Ovary (tissue), 9 donors: Measurements from ENCODE around the gene UPF2. TPM values are rescaled to one million over a fixed set of nuclear protein-coding genes. Genes with fewer than 3 reads are reported as not detected.
"Not testable (repeated sequence)": the region's sequence is repeated elsewhere in the genome, so short reads cannot be mapped to it uniquely, and the experiment has no call there.

Experiments
- DNase-seq, 5 donors: peaks; one replicate each; pipeline ENCODE4 v3.0.0-alpha.2; 2019 to 2020
- H3K27ac ChIP-seq, 2 donors: fragments of 200-600 bp; one replicate each; pipeline versions ENCODE4 v1.5.1 to v1.8.0; 2019 to 2022
- H3K27me3 ChIP-seq: fragments of 200-600 bp; one replicate; pipeline ENCODE4 v1.8.0; 2022
- H3K36me3 ChIP-seq: fragments of 200-600 bp; sonication (generic); one replicate; pipeline ENCODE4 v1.5.1; 2019
- H3K4me1 ChIP-seq: one replicate; pipeline ENCODE4 v1.8.1; 2013; ENCODE audit warnings: mild to moderate bottlenecking, moderate library complexity; ENCODE audit not compliant: insufficient read depth
- H3K4me3 ChIP-seq: fragments of 200-600 bp; sonication (generic); one replicate; pipeline ENCODE4 v1.5.1; 2017
- H3K9me3 ChIP-seq, 2 donors: fragments of 200-600 bp in 1 of 2; sonication (generic) in 1 of 2; one replicate each; pipeline versions ENCODE4 v1.5.1 to v1.8.1; 2013 to 2019; ENCODE audit warnings: mild to moderate bottlenecking in 1 of 2, moderate library complexity in 1 of 2
- EP300 ChIP-seq: sonication (generic); formaldehyde crosslinking; IDR thresholded peaks from one replicate; pipeline ENCODE4 v1.6.1; 2017; ENCODE audit warnings: antibody characterized with exemption
- POLR2A ChIP-seq: fragments of 450-650 bp; IDR thresholded peaks from one replicate; pipeline ENCODE4 v1.6.1; 2017; ENCODE audit warnings: antibody characterized with exemption, mild to moderate bottlenecking, moderate library complexity
- WGBS, 3 donors: extraction: QIAGEN DNeasy Blood & Tissue Kit in 1 of 3; methylation state at CpG; one replicate each; pipeline versions ENCODE4 v1.1.5 to v1.1.7; 2013 to 2017; 5-methylcytosine and 5-hydroxymethylcytosine counted together
- intact Hi-C, 4 donors: fragments of 100-400 bp; cut with DNase I; formaldehyde crosslinking; loops; one replicate each; pipeline versions ENCODE4 v1.11.0 to v1.15.1; 2022 to 2023
- polyA plus RNA-seq, 2 donors: library from polyadenylated mRNA; stranded (reverse); fragments of 200-250 nt in 1 of 2; fragments of 350-450 nt in 1 of 2; fragmentation: Illumina TruSeq in 1 of 2; extraction: RNeasy Lipid Tissue Mini Kit (QIAGEN cat#74804) in 1 of 2; gene quantifications; one replicate each; pipeline ENCODE4 v1.2.3, GENCODE V29; 2013 to 2014
- total RNA-seq, 7 donors: library from RNA; depleted of rRNA in 2 of 7; stranded (reverse); fragments of >200 nt in 2 of 7; fragmentation: NEBNext Ultra II Directional in 3 of 7; extraction: Animal tissue kit (Norgen Biotek cat#: 25700) in 3 of 7; gene quantifications; one replicate each; pipeline versions ENCODE4 v1.1.0 to v1.2.4, GENCODE V29; 2016 to 2023
- TF ChIP-seq, protein P1 (sequence below), 3 donors: fragments of 450-650 bp in 2 of 3; fragments of 200-600 bp in 1 of 3; IDR thresholded peaks; one replicate each; pipeline versions ENCODE4 v1.5.1 to v1.8.0; 2016 to 2022; ENCODE audit warnings: antibody characterized with exemption in 3 of 3, mild to moderate bottlenecking in 1 of 3
- donor health status: DM: no; HTN: no; CAD: no; lungs with moderate emphysema.
- donor health status: DM: no; HTN: no; CAD: no.
- donor health status: Bipolar disorder and iron deficiency.
- donor health status: DM: yes; HTN: yes; CAD: no.
- donor health status: DM: no; HTN: no; CAD: no.
- donor health status: DM: yes; HTN: yes; CAD: no.

UPF2 gene
- total and polyA plus RNA-seq, 9 donors, result 12.5 to 22.9 (median 19.6) TPM

GRCh38 chr10:11982253-11982652 is 60.4 kb downstream of the UPF2 start:
- Histone ChIP-seq H3K4me3 (no peak overlapping the region), H3K36me3 (no peaks in the 10 kb centered on the region), H3K4me1 (no peaks in the 10 kb centered on the region), H3K9me3 (no peaks in the 10 kb centered on the region), H3K27me3 (no peaks in the 10 kb centered on the region), H3K27ac (no peak overlapping the region)
- WGBS, 3 donors, result 97 to 99% (median 98%) methylated on average over 3 of the region's 3 CpGs
- no peak for TF ChIP-seq EP300
- no peak for TF ChIP-seq POLR2A
- TF ChIP-seq, protein P1, sequence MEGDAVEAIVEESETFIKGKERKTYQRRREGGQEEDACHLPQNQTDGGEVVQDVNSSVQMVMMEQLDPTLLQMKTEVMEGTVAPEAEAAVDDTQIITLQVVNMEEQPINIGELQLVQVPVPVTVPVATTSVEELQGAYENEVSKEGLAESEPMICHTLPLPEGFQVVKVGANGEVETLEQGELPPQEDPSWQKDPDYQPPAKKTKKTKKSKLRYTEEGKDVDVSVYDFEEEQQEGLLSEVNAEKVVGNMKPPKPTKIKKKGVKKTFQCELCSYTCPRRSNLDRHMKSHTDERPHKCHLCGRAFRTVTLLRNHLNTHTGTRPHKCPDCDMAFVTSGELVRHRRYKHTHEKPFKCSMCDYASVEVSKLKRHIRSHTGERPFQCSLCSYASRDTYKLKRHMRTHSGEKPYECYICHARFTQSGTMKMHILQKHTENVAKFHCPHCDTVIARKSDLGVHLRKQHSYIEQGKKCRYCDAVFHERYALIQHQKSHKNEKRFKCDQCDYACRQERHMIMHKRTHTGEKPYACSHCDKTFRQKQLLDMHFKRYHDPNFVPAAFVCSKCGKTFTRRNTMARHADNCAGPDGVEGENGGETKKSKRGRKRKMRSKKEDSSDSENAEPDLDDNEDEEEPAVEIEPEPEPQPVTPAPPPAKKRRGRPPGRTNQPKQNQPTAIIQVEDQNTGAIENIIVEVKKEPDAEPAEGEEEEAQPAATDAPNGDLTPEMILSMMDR (IDR thresholded peaks at IDR 0.05), result no peak
- no peak for DNase-seq
- intact Hi-C loops, result loop anchor here in 2 of 4 donors (10.0 kb wide), 1 partner anchor 197 kb away; no protein-coding TSS in a partner anchor

- H3K36me3 ChIP-seq, result no peaks in the 10 kb centered on the region
- H3K4me1 ChIP-seq, result no peaks in the 10 kb centered on the region
- no peaks in the 10 kb centered on the region for H3K9me3 ChIP-seq
- DNase-seq, result no peak
- no peak overlapping the region for H3K4me3 ChIP-seq
- no peaks in the 10 kb centered on the region for H3K27me3 ChIP-seq
- 92 to 96% (median 95%) methylated on average over 5 of the region's 5 CpGs for WGBS, 3 donors
- no peak overlapping the region for H3K27ac ChIP-seq
- intact Hi-C loops, result no loop called here
- TF ChIP-seq, protein P1 (IDR thresholded peaks at IDR 0.05), result no peak
- TF ChIP-seq POLR2A (no peak), EP300 (no peak)
Measured at GRCh38 chr10:11975795-11976194, 66.8 kb downstream of the UPF2 start.

GRCh38 chr10:11972523-11972922 is 70.1 kb downstream of the UPF2 start:
- H3K27me3 ChIP-seq, H3K27ac ChIP-seq, intact Hi-C loops, H3K4me3 ChIP-seq, H3K36me3 ChIP-seq, H3K4me1 ChIP-seq, H3K9me3 ChIP-seq, DNase-seq: not testable (repeated sequence)
- 94 to 99% (median 98%) methylated on average over 7 of the region's 7 CpGs for WGBS, 3 donors

GRCh38 chr10:11962176-11962575 is 80.4 kb downstream of the UPF2 start:
- 98% methylated on average over 2 of the region's 2 CpGs for WGBS, 3 donors
- Histone ChIP-seq H3K27me3 (no peaks in the 10 kb centered on the region), H3K4me1 (no peaks in the 10 kb centered on the region), H3K9me3 (no peaks in the 10 kb centered on the region), H3K27ac (no peak overlapping the region), H3K4me3 (no peak overlapping the region), H3K36me3 (no peaks in the 10 kb centered on the region)
- intact Hi-C loops, result no loop called here
- TF ChIP-seq POLR2A, result no peak
- TF ChIP-seq EP300, result no peak
- TF ChIP-seq, protein P1 (IDR thresholded peaks at IDR 0.05), result no peak
- DNase-seq, result no peak

- no peaks in the 10 kb centered on the region for H3K4me1 ChIP-seq
- H3K36me3 ChIP-seq, result no peaks in the 10 kb centered on the region
- no peak for DNase-seq
- H3K4me3 ChIP-seq, result no peak overlapping the region
- 88 to 96% (median 95%) methylated on average over 4 of the region's 4 CpGs for WGBS, 3 donors
- H3K9me3 ChIP-seq, result no peaks in the 10 kb centered on the region
- H3K27ac ChIP-seq, result no peak overlapping the region
- H3K27me3 ChIP-seq, result no peaks in the 10 kb centered on the region
- intact Hi-C loops, result no loop called here
- TF ChIP-seq POLR2A (no peak), EP300 (no peak)
- TF ChIP-seq, protein P1 (IDR thresholded peaks at IDR 0.05), result no peak
Measured at GRCh38 chr10:11961771-11962170, 80.8 kb downstream of the UPF2 start.
